ENCODE data around the gene WWTR1.

Gene WWTR1

GRCh38 chr3:149534082-149534481, 123.7 kb downstream of the WWTR1 start:
- no peak for DNase-seq (ENCODE audit: low read depth in 2 of 2)

DNA sequence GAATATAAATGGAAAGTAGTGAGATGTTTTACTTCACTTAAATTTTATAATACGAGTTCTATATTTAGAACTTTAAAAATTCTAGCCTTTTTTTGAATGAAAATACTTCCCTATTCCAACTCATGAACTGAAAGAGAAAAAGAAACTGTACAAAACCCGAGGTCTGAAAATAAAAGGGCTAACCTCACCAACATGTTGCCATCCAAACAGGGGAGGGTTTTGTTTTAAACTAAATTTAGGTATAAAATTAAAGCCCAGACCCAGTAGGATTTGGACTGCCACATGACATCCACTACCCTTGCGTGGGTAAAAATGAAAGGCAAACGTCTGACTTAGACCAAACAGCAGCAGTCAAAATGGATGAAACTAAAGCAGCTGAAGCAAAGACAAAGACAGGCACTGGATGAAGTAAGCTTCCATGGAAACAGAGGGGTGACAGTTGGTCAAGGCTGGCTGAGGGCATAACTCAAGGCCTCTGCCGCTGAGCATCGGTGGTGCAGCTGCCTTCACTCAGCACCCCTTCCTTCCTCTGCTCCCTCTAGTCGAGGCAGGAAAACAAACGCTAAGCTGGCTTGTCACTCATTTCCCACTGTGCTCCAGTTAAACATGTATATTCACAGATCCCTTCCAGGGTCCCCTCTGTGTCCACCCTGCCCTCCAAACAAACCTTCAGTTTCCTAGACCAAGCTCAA, 125.2 kb downstream of the WWTR1 start:
- no peak for DNase-seq (ENCODE audit: low read depth in 2 of 2)

DNA sequence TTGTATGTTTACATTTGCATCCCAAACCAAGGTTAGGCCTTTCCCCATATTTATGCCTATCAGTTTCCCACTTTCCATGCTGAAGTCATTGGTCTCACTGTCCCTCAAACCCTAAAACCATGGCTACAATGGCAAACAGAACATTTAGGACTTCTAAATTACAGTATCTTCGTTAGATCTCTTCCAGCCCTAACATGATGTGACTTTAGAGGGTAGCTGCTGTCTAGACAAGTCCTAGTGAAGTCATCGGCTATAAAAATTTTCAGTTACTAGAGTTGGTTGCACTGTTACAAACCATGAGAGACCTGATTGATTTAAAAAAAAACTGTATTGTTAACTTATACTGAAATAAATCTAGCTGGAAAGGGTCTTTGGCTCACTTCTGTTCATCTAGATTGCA, 128.7 kb downstream of the WWTR1 start:
- DNase-seq (ENCODE audit: low read depth in 2 of 2): no peak

GRCh38 chr3:149528340-149528650, 129.5 kb downstream of the WWTR1 start:
- DNase-seq (ENCODE audit: low read depth in 2 of 2): no peak

- no peak for DNase-seq (ENCODE audit: low read depth in 2 of 2)
These were observed 130.1 kb downstream of the WWTR1 start for GRCh38 chr3:149527531-149528339.

DNA sequence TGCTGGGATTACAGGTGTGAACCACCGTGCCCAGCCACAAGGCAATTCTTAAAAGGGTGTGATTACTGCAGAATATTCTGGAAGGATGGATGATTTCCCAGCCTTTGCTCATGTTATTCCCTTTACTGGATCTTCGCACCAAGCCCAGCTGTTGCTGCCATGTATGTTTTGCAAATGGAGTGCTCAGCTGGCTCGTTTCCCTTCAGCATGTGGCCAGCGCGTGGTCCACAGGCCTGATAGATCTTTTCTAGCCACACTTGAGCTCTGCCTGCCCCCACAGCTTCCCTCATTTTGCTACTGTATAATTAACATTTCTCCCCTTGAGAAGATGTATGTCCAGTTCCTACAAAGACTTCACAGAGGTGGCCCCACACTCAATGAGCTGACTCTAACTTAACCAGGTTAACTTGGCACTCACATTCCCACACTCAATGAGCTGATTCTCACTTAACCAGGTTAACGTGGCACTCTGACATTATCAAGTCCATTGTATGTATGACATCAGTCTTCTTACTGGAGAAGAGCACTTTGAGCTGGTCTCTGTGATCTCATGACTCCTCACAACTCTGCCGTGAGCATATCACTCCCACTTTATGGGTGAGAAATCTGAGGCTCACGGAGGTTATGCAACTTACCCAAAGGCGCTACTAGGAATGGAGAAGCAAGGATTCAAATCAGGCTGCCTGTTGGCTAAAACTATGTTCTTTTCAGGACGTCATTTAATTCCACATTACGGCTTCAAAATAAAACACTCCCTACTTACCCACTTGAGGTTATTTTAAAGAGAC, 134.1 kb downstream of the WWTR1 start:
- DNase-seq (ENCODE audit: low read depth in 2 of 2): no peak

GRCh38 chr3:149519912-149520311, 137.9 kb downstream of the WWTR1 start:
- no peak for DNase-seq (ENCODE audit: low read depth in 2 of 2)

DNA sequence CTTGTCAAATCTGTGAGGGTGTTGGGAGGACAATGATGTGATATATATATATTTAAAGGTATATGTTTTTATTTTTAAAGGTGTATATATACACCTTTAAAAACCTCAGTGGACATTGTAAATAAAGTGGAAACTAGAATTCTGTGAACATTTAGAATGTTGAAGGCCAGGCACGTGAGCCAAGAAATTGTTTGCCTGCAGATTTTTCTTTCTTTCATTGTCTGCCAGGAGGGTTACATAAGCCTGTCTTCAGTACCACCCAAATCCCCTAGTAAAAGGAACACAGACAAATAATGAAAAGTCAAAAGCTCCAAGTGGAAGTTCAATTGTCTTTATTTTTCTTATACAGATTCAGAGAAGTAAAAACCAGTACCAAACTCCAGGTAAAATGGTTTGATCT, 140.9 kb downstream of the WWTR1 start:
- DNase-seq (ENCODE audit: low read depth in 2 of 2): no peak

GRCh38 chr3:149515249-149515648, 142.6 kb downstream of the WWTR1 start:
- no peak for DNase-seq (ENCODE audit: low read depth in 2 of 2)

DNA sequence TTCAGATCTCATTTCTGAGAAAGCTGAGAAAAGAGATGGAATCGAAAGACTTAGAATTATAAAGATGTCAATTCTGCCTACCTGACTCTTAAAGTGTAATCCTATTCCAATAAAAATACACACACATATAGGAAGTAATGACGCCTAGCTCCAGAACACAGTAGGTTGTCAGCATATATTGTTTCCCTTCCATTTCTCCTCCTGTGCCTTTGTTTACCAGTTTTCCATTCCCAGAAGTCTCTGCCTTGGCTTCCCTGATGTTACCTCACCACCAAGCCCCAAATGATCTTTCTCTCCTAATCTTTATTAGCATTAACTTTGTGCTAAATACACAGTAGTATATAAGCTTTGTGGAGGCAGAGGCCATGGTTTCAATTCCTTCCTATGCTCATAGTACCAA, 143.4 kb downstream of the WWTR1 start:
- DNase-seq (ENCODE audit: low read depth in 2 of 2): no peak

GRCh38 chr3:149512073-149512782, 145.6 kb downstream of the WWTR1 start:
- DNase-seq (ENCODE audit: low read depth in 2 of 2): no peak

- no peak for DNase-seq (ENCODE audit: low read depth in 2 of 2)
These were observed 146.7 kb downstream of the WWTR1 start for GRCh38 chr3:149511040-149511626.

DNA sequence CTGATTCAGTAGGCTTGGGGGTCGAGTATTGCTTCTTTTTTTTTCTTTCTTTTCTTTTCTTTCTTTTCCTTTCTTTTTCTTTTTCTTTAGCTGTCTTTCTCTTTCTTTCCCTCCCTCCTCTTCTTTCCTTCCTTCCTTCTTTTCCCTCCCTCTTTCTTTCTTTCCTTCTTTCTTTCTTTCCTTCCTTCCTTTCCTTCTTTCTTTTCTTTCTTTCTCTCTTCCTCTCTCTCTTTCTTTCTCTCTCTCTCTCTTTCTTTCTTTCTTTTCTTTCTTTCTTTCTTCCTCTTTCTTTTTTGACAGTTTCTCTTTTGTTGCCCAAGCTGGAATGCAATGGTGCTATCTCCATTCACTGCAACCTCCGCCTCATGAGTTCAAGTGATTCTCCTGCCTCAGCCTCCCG, 147.3 kb downstream of the WWTR1 start:
- no peak for DNase-seq (ENCODE audit: low read depth in 2 of 2)

DNA sequence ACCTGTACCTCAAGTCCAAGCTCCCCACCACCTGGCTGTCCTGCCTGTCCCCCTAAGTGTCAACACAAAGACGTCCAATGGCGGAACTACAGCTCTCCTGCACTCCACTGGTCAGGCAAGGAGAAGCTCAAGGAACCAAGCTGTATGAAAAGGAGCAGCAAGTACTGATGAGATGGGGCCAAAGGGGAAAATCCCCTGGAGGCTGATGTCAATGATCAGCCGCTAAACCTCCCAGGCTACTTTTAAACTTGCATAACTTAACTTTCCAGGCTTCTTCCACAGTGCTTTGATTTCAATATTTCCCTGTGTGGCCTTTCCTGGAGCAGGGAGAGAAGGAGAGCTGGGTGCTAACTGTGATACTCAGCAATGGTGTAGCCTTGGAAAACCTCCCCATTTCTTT, 148.3 kb downstream of the WWTR1 start:
- no peak for DNase-seq (ENCODE audit: low read depth in 2 of 2)

DNA sequence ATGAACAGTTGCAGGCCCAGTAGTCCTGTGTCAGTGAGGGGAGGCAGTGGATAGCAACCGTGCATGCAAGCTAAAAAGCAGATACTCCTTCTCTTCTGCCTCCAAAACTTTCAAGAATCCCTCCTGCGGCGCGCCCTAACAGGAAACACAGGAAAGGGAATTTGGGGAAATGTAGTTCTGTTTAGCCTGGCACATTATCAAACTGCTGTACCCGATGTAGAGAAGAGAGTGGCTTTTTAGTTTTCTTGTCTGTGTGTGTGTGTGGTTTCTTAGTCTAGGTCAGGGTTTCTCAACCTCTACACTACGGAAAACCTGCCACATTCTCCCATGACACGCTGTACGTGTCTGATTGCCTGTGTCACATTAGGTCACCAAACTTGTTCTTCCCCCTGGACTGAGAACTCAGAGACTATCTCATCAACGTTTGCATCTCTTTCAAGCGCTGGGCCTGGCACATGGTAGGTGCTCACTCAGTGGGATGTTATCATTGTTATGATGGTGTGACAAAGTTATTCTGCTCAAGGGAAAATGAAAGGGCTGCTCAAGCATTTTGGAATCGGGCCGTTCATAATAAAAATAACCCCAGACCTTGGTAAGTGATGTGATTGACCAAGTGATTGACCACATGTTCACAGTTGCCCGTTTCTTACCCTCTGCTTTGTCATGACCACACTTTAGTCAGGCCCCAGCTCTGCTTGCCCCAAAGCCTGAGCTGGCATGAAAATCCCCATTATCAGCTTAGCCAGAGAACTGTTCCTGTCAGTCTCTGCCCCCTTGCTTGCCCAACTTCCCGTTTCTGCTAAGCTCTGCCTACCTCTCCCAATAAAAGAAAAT, 150.1 kb downstream of the WWTR1 start:
- DNase-seq (ENCODE audit: low read depth in 2 of 2): peak in 1 of 2 donors; percentile 12

DNA sequence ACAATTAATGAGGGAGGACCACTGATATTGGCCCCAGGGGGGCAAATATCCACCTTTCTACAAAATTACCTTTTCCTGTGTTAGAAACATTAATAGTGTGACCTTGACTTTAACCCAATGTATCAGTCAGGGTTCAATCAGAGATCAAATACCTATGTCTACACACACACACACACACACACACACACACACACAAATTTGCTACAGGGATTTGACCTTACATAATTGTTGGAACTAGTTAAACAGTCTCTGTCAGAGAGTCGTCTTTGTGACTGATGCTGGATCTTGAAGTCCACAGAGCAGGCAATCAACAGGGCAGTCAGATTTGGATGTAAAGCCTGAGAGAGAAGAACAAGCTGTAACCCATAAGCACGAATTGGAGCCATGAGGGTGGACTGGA, 150.9 kb downstream of the WWTR1 start:
- no peak for DNase-seq (ENCODE audit: low read depth in 2 of 2)

GRCh38 chr3:149506540-149506939, 151.3 kb downstream of the WWTR1 start:
- no peak for DNase-seq (ENCODE audit: low read depth in 2 of 2)

DNA sequence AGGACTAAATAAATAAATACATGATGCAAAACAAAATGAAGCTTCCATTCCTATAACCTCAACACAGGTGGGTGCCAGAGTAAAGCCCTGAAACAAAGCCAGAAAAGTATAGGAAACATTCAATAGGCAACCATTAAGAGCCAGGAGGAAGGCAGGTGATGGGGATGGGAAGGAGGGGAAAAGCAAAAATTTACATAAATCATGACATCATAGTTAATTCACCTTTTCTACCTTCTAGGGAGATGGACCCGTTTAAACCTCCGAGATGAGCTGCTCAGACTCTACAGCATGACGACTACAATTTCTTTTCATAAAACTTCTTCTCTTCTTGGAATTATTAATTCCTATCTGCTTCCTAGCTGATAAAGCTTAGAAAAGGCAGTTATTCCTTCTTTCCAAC, 155.4 kb downstream of the WWTR1 start:
- DNase-seq (ENCODE audit: low read depth in 2 of 2): no peak

- DNase-seq (ENCODE audit: low read depth in 2 of 2): no peak
These were observed 156.3 kb downstream of the WWTR1 start for GRCh38 chr3:149501524-149501923.

GRCh38 chr3:149497966-149498670, 159.7 kb downstream of the WWTR1 start:
- no peak for DNase-seq (ENCODE audit: low read depth in 2 of 2)
